GM18498 (cell line): ENCODE data around the gene NCOR1.
A peak's percentile ranks its signal among the peaks of the same experiment; 100 is the strongest.
"Not testable (repeated sequence)": the region's sequence is repeated elsewhere in the genome, so short reads cannot be mapped to it uniquely, and the experiment has no call there.

Experiments used
- ATAC-seq: cut with Tn5 transposase; IDR thresholded peaks from one replicate; pipeline ENCODE4 v1.9.1; 2021; ENCODE audit warnings: mild to moderate bottlenecking, moderate library complexity; ENCODE audit not compliant: unreplicated experiment

The NCOR1 gene

DNA sequence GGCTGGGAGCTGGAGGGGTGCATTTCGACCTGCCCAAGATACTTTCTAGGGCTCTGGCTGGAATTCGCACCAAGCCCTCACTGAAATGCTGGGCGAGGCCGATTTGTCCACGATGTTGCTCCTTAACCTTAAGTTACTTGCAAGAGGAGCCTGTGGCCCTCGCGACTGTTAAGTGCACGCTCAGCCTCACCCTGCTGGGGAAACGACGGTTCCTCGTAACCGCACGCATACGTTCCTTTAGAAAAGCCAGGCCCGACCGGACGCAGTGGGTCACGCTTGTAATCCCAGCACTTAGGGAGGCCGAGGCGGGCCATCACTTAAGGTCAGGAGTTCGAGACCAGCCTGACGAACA, 607 bp upstream of the NCOR1 start:
- ATAC-seq = no peak

DNA sequence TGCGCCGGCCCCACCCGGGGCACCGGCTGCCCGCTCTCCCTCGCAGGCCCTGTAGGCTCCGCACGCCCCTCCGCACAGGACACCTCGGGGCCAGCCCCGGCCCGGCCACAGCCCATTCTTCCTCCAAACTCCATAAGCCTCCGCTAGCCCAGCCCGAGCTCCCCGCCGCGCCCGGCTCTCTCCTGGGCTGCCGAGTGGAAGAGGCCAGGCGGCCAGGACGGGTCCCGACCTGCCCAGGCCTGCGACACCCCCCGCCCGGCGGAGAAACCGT, 397 bp downstream of the NCOR1 start:
- ATAC-seq = peak; percentile 46

DNA sequence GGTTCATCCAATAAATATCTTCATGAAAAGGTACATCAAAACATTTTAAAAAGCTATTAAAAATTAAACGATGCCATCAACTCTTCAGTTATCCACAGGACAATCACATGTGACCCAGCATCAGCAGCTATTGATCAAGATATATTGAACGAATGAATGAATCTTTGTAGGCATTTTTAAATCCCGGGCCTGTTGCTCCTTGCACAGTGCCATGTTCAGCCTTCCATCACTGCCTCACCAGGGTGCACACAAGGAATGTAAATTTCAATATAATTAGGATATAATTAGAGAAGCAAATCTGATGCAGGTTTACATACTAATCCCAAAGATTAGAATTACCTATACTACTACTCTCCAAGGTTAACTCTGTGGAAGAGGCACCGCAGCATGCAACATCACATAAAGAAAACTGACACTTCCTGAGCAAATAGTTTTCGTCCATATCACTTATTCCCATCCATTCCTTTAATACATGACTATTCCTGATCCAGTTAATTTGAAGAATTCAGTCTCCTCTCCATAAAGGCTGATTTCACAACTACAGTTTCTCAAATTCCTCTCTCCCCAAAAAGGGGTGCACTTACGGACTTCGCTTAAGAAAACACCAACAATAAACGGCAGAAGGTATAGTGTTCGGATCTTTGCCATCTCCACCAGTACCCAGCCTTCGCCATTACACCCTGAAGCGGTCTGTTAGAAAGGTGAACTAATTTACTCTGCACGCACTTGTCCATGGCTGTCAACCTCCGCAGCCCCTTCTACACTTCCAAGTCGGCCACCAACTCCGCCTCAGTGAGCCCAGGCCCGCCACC, 938 bp downstream of the NCOR1 start:
- ATAC-seq = no peak

DNA sequence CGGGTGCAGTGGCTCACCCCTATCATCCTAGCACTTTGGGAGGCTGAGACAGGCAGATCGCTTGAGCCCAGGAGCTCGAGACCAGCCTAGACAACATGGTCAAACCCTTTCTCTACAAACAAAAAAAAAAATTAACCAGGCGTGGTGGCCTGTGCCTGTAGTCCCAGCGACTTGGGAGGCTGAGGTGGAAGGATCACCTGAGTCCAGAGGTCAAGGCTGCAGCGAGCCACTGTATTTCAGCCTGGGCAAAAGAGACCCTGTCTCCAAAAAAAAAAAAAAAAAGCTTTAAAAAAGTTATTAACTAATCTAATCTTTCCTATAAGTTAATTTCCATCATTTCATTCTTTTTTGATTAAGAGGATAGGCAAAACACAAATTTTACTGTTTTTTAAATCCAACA, 2.5 kb downstream of the NCOR1 start:
- no peak for ATAC-seq

DNA sequence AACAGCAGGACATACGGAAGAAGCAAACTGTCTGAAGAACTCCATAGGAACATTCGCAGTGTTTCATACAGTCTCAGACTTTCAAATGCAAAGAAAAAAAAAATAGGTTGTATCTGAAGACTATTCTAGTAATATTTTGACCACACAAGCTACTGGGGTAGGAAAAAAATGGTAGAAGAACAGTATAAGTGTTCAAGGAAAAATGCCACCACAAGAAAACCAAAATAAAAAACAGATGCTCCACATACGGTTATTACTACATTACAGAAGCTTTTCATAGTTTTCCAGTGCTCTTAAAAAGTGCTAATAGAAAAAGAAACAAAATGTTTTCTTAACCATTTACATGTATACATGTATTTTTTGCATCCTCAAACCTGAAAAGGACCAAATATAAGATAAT, 3.7 kb downstream of the NCOR1 start:
- ATAC-seq = no peak

DNA sequence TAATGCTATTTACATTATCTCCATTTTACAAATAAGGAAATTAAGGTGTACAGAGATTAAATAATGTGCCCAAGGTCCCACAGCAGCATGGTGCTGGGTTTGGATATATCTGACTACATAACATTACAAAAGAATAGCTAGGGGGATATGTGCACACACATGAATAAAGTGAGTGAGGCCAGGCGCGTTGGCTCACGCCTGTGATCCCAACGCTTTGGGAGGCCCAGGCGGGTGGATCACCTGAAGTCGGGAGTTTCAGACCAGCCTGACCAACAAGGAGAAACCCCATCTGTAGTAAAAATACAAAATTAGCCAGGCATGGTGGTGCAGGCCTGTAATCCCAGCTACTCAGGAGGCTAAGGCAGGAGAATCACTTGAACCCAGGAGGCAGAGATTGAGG, 10.6 kb downstream of the NCOR1 start:
- ATAC-seq = not testable (repeated sequence)

DNA sequence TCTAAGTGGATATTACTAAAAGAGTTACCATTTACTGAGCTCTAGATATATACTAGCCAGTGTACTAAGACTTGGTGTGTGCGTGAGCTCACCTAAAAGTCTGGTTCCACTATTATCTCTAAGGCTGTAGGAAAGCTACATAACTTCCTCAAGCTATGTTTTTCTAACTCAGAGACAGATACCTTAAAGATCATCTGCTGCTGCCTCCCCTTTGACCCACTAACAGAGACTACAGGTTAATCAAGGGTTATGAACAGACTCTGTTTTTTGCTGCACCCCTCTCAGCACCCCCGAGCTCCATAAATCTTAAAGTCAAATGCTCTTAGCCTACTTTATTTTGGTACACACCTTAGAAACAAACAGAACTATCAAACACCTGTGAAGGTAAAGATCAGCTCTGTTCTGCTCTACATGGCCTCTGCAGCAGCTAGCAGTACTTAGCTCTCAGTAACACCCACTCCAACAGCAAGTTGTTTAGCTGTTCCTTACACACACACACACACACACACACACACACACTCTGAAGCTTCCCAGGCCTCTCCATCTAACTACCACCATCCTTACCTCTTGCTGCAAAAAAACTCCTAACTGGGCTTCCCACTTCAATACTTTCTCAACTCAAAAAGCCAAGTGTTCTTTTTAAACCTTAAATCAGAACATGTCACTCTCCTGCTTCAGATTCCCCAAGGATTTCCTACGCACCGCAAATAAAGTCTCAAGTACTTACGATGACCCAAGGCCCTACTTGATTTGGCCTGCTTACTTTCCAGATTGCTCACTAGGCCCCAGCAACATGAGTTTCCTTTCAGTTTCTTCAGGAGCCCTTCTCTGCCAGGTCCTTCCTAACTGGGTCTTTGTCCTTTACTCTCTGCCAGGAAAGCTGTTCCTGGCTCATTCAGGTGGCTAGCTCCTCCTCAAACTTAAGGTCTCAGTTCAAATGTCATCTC, 12.5 kb downstream of the NCOR1 start:
- not testable (repeated sequence) for ATAC-seq

DNA sequence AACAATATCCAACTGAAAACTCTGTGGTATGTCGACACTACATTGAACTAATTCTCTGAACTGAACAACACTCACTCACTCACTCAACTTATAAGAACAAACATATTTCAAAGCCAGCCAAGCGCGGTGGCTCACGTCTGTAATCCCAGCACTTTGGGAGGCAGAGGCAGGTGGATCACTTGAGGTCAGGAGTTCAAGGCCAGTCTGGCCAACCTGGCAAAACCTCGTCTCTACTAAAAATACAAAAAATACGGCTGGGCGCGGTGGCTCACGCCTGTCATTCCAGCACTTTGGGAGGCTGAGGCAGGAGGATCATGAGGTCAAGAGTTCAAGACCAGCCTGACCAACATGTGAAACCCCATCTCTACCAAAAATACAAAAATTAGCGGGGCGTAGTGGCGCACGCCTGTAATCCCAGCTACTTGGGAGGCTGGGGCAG, 13.6 kb downstream of the NCOR1 start:
- ATAC-seq = not testable (repeated sequence)

DNA sequence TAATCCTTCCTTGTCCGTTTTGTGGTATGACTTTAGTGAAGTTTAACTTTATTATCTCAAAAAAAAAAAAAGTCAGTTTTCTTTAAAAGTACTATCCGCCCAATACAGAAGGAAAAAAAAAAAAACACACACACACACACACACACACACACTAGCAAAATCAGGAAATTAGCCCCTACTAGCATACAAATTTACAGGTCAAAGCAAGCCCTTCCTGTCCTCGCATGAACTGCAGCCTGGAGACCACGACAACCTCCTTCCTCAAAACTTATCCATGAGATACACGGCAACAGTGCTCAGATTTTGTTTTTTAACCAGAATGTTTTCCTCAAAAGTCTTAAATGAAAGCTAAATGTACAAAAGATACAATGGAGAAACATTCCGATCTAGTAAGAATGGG, 16.2 kb downstream of the NCOR1 start:
- no peak for ATAC-seq

DNA sequence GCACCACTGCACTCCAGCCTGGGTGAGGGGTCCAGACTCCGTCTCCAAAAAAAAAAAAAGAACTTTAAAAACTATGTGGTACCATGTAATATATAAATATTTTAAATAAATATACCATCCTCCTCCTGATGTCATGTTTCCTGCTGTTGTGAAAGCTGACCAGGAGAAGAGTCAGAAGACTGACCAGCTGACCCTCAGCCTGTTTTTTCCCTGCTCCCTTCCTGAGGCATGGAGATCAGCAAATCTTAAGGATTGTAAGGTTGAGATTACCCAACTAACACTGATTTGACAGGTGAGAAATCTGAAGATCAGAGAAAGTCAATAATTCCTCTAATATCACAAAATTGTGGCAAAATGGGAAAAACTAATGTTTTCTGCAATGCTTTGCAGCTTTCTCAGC, 18.1 kb downstream of the NCOR1 start:
- ATAC-seq = no peak

DNA sequence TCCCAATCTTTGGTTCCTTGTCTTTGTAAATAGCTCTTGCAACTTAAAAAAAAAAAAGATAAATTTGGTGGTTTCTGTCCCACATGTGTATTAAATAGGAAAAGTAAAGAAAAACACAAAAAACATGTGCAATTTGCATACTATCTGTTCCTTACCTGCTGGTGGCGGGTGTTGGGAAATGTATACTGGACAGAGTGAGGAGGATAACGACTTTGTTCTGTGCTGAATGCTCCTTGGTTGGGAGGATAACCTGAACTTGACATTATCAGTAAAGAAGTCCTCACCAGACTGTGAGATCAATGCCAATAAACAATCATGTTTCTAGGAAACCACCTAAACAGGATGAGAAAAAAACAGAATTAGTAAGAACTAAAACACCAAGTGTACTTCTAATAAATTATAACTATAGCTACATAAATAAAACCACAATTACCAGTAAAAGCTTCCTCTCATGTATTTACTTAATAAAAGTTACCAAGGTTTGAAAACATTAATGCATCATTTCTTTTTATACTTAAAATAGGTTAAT, 21.0 kb downstream of the NCOR1 start:
- ATAC-seq = not testable (repeated sequence)

DNA sequence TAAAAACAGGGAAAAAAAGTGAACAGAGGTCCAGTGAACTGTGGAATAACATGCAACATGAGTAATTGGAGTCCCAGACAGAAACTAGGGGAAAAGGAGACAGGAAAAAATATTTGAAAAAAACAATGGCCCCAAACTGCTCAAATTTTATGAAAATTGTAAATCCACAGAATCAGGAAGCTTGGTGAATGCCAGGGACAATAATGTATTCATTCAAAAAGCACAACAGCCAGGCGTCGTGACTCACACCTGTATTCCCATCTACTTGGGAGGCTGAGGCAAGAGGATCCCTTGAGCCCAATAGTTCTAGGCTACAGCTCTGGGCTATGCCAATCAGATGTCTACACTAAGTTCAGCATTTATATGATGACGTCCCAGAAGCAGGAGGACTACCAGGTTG, 23.7 kb downstream of the NCOR1 start:
- no peak for ATAC-seq

DNA sequence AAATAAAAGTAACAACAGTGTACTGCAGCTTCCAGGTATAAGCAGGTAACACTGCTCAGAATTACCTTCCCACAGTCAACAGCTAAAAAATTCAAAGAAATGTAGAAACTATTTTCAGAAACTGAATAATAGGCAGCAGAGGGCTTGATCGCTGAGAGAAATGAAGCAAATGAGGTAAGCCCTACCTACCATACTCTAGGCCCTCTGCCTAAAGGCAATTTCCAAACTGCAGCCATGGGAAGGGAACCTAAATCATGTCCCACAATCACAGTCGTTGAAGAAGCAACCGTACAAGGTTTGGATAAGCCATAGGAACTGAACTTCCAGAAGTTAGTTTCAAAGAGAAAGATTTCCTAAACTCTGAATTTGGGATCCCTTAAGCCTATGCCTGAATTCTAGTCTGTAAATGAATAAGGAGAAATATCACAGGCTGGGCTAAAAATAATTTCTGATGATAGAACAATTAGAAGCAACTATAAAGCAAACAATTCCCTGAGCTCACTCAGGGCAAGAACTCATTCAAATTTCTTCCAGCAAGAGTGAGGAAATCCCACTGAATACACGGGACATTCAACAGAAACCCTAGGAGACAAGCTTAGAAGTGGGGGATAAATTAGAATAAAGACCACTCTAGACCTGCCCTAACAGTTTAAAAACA, 24.5 kb downstream of the NCOR1 start:
- no peak for ATAC-seq

DNA sequence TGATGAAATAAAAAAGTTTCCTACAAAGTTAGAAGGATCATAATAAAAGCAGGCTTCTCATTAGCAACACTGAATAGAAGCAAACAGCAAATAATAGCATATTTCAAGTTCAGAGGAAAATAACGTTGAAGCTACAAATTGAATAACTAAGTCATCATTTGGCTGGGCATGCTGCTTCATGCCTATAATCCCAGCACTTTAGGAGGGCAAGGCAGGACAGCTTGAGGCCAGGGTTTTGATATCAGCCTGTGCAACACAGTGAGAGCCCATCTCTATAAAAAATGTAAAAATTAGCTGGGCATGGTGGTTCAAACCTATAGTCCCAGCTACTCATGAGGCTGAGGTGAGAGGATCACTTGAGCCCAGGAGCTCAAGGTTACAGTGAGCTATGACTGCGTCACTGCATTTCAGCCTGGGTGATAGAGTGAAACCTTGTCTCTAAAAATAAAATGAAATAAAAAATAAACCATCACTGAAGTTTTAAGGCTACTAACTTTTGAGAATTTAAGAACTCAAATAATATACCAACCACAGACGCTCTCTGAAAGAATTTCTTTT, 25.5 kb downstream of the NCOR1 start:
- ATAC-seq = no peak

DNA sequence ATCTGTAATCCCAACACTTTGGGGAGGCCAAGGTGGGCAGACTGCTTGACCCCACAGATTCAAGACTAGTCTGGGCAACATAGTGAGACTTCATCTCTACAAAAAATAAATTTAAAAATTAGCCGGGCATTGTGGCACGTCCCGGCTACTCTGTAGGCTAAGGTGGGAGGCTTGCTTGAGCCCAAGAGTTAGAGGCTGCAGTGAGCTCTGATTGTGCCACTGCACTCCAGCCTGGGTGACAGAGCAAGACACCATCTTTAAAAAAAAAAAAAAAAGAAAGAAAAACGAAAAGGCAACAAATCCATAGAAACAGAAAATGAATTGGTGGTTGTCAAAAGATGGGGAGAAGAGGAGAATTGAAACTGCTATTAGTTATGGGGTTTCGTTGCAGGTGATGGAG, 27.7 kb downstream of the NCOR1 start:
- no peak for ATAC-seq

DNA sequence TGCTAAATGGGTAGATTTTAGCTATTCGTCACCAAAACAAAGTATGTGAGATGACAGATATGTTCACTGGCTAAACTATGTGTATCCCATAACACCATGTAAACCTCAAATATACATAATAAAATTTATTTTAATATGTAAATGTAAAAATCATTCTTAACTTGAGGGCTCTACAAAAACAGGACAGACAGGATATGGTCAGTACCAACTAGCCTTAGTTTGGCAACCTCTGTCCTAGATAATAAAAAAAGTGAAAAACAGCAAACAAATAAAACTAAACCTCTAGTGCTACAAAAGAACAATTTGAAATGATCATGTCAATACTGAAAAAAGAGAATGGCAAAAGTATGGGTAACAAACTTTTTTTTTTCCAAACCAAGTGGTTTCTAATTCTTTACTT, 33.8 kb downstream of the NCOR1 start:
- ATAC-seq = no peak

DNA sequence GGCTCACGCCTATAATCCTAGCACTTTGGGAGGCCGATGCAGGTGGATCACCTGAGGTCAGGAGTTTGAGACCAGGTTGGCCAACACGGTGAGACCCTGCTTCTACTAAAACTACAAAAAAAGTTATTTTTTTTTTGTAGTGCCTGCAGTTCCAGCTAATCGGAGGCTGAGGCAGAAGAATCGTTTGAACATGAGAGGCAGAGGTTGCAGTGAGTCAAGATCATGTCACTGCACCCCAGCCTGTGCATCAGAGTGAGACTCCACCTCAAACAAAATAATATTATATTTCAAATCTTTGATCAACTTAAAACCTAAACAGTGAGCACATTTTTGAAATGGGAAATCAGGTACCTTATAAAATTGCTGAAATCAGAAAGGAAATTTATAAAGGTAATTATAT, 36.5 kb downstream of the NCOR1 start:
- no peak for ATAC-seq

DNA sequence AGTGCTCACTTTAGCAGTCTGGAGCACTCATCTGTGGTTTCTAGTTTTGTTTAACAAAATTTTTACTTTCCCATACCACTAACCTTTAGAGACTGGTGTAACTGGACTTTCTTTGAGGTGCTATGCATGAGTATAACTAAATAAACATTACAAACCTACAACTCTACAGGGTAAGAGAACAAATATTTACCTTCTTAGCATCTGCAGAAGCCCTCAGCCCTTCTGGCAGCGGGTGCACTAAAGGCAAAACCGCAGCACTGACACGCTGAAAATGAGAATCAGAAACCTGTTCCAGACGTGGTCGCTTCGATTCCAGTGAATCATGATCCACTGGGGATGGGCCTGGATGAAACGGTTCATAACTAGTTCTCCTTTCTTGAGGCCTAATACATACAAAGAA, 43.7 kb downstream of the NCOR1 start:
- ATAC-seq = no peak

DNA sequence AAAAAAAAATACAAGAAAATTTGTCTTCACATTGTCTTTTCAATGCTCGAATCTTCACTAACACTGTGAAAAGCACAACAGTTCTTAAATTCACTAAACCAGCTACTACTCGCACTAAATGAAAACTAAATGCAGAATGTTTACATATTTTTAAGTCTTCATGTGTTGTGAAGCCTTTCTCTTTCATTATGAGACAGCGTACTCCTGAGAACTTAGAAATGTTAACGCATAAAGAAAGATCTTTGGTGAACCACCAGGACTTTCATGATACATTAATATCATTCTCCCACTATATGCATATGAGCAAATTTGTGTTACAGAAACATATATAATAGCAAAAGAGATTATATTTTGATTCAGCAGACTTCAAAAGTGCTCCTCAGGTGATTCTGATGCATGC, 48.6 kb downstream of the NCOR1 start:
- ATAC-seq = not testable (repeated sequence)

DNA sequence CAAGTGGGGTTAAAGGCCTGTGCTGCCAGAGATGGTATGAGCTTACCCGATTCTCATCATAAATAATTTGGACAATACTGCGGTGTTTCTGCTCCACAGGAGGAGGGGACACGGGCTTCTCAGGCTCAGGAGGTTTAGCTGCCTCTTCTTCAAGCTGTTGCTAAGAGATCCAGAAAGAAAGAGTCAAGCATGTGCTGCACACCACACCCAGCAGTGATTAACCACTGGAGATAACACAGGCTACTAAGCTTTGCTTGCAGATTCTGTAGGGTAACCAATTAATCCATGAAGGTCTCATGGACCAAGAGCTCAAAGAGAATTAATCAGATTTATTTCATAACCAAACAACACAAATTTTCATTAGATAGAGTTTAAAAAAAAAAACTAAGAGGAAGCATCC, 56.6 kb downstream of the NCOR1 start:
- ATAC-seq = no peak

DNA sequence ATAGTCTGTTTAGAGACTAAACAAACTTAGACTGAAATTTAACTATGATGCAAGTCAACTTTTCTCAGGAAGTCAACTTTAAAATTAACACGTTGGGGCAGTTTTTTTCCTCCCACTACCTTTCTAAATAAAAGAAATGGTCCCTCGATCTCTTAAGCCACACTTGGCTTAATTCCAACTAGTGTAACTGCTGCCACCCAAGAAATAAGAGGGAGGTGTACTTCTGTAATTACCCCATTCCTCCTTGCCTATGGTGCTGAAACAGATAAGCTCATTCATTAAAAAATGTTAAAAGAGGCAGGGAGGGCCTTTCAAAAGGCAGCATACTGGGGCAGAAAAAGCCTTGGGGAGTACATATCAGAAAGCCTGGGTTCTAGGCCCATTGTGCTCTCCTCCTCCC, 59.8 kb downstream of the NCOR1 start:
- ATAC-seq = no peak
